C4-2B (cell line): ENCODE results near the gene EMILIN1.

Source experiments
- ZFX ChIP-seq: fragments of 450-650 bp; IDR thresholded peaks from 2 replicates; pipeline ENCODE4 v1.6.1; 2017
- TF ChIP-seq, protein P1 (sequence below): fragments of 450-650 bp; conservative IDR thresholded peaks from 2 replicates; pipeline ENCODE4 v1.5.1; 2017; ENCODE audit warnings: mild to moderate bottlenecking

GRCh38 chr2:27089111-27089954, 10.9 kb downstream of the EMILIN1 start:
- TF ChIP-seq, protein P1, sequence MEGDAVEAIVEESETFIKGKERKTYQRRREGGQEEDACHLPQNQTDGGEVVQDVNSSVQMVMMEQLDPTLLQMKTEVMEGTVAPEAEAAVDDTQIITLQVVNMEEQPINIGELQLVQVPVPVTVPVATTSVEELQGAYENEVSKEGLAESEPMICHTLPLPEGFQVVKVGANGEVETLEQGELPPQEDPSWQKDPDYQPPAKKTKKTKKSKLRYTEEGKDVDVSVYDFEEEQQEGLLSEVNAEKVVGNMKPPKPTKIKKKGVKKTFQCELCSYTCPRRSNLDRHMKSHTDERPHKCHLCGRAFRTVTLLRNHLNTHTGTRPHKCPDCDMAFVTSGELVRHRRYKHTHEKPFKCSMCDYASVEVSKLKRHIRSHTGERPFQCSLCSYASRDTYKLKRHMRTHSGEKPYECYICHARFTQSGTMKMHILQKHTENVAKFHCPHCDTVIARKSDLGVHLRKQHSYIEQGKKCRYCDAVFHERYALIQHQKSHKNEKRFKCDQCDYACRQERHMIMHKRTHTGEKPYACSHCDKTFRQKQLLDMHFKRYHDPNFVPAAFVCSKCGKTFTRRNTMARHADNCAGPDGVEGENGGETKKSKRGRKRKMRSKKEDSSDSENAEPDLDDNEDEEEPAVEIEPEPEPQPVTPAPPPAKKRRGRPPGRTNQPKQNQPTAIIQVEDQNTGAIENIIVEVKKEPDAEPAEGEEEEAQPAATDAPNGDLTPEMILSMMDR, result no peak
- no peak for TF ChIP-seq ZFX
